Activated naive CD4-positive, alpha-beta T cell treated with anti-CD3 and anti-CD28 coated beads, Interleukin-2, amount 50 U/mL, for 72 hours (primary cell): ENCODE results near the gene CSPG4. TPM values are rescaled to one million over a fixed set of nuclear protein-coding genes. Genes with fewer than 3 reads are reported as not detected.
"Not testable (repeated sequence)": the region's sequence is repeated elsewhere in the genome, so short reads cannot be mapped to it uniquely, and the experiment has no call there.

Experiments
- ATAC-seq, 2 donors: fragments of 150-1000 bp; cut with Tn5 transposase; 2 replicates each; pipeline ENCODE4 v1.10.0; 2021; ENCODE audit warnings: mild to moderate bottlenecking in 2 of 2, moderate library complexity in 2 of 2
- DNase-seq, 2 donors: peaks; one replicate each; pipeline ENCODE4 v3.0.0; 2021 to 2022; ENCODE audit warnings: low spot score in 2 of 2
- H3K27ac Mint-ChIP-seq, 2 donors: one replicate each; pipeline ENCODE4 v1.8.0; 2022; ENCODE audit warnings: mild to moderate bottlenecking in 2 of 2, mixed read lengths in 2 of 2
- H3K36me3 Mint-ChIP-seq, 2 donors: one replicate each; pipeline ENCODE4 v1.8.0; 2022; ENCODE audit warnings: mixed read lengths in 2 of 2
- H3K9me3 Mint-ChIP-seq, 2 donors: one replicate each; pipeline ENCODE4 v1.8.0; 2022; ENCODE audit warnings: mixed read lengths in 2 of 2
- total RNA-seq, 2 donors: library from RNA; stranded (reverse); gene quantifications; one replicate each; pipeline ENCODE4 v1.2.3, GENCODE V29; 2022

The CSPG4 gene, protein sequence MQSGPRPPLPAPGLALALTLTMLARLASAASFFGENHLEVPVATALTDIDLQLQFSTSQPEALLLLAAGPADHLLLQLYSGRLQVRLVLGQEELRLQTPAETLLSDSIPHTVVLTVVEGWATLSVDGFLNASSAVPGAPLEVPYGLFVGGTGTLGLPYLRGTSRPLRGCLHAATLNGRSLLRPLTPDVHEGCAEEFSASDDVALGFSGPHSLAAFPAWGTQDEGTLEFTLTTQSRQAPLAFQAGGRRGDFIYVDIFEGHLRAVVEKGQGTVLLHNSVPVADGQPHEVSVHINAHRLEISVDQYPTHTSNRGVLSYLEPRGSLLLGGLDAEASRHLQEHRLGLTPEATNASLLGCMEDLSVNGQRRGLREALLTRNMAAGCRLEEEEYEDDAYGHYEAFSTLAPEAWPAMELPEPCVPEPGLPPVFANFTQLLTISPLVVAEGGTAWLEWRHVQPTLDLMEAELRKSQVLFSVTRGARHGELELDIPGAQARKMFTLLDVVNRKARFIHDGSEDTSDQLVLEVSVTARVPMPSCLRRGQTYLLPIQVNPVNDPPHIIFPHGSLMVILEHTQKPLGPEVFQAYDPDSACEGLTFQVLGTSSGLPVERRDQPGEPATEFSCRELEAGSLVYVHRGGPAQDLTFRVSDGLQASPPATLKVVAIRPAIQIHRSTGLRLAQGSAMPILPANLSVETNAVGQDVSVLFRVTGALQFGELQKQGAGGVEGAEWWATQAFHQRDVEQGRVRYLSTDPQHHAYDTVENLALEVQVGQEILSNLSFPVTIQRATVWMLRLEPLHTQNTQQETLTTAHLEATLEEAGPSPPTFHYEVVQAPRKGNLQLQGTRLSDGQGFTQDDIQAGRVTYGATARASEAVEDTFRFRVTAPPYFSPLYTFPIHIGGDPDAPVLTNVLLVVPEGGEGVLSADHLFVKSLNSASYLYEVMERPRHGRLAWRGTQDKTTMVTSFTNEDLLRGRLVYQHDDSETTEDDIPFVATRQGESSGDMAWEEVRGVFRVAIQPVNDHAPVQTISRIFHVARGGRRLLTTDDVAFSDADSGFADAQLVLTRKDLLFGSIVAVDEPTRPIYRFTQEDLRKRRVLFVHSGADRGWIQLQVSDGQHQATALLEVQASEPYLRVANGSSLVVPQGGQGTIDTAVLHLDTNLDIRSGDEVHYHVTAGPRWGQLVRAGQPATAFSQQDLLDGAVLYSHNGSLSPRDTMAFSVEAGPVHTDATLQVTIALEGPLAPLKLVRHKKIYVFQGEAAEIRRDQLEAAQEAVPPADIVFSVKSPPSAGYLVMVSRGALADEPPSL (N-terminal part only)
- total RNA-seq, result not detected

DNA sequence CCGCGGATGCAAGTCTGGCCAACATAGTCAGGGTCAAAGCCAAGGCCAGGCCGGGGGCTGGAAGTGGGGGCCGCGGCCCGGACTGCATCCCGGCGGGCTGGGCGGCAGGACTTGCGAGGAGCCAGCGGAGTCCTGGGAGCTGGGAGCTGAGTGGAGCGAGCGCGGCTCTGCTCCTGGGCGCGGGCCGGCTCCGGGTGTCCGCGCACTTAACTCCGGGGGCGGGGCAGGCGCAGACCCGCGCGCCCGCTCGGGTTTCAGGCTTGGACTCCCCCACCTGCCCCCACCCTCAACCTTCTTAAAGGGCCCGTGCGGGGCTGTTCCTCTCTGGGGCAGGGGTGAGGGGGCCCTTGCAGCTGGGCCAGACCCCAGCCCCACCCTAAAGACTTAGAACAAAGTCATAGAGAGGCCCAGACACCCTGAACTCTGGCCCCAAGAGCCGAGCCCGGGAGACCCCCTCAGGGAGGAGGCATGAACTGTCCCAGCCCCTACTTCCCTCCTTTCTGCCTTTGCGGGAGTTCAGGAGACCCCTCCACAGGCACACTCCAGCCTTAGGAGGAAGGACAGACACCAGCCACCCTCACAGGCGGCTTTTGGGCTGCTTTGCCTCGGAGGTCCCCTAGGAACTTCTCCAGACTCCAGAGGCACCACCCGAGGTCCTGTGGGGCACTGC is at the start of gene CSPG4:
Gene CSPG4, minus strand, starts transcription at position 181 of the 670 bp plus-strand sequence. Its CDS starts 93 bp downstream, at position 88.
- DNase-seq, result no peak
- Mint-ChIP-seq H3K9me3 (no peaks in the 10 kb centered on the region), H3K27ac (no peak within 1 kb of the TSS), H3K36me3 (no peaks in the 10 kb centered on the region)
- ATAC-seq, result no peak

DNA sequence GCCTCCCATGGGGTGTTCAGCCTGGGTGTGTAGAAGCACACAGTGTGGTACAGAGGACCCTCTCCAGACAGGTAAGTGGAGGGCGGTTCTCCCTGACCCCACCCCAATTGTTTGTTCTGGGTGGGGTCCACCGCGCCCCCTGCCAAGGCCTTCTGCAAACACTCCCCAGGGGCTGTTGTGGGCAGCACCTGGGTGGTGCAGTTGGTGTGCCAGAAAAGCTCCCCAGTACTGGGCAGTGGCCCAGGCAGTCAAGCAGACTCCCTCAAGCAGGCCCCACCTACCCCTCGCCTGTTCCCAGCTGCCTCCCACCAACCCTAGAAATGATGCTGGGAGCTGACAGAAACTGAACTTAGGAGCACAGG is 49.7 kb upstream of the CSPG4 start:
- not testable (repeated sequence) for H3K27ac Mint-ChIP-seq, H3K36me3 Mint-ChIP-seq, DNase-seq, ATAC-seq, H3K9me3 Mint-ChIP-seq

DNA sequence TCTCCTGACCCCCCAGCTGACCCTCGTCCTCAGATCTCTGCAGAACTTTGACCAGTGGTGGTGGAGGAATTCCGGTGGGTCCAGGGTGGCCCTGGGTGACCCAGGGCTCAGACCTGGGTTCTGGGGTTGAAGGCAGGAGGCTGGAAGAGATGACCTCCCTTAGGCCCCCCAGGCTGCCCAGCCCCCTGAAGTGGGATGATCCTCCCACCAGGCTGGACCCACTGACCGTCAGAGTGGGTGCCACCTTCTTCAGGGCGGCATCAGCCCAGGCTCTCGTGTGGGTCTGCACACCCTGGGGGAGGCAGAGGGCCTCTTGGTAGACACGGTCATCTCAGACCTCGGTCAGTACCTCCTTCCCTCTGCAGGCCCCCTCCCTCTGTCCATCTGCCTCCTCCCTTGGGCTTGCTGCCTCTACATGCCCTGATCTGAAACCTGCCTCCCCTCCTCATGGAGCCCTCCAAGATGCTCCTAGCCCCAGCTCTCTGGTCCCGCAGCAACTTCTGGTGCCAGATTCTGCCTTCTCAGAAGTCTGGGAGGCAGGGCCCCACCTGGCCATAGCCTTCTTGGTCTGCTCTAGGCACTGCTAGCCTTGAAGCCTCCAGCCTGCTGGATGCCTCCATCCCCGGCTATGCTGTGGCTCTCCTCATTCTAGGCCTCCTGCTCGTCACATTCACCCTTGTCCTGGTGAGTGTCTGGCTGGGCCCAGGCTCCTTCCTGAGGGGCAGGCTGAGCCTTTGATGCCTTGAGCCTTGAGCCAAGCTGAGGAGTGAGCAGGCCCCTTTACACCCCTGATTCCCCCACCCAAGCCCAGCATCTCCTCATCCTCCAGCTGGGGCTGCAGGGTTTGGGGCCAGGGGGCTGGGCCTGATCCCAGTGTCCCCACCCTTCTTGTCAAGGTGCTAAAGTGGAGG is 49.1 kb upstream of the CSPG4 start:
- ATAC-seq (no peak), DNase-seq (no peak)
- Mint-ChIP-seq H3K27ac (no peak overlapping the region), H3K36me3 (peaks cover 0 to 5% of the 10 kb centered on the region in 2 donors), H3K9me3 (no peaks in the 10 kb centered on the region)

DNA sequence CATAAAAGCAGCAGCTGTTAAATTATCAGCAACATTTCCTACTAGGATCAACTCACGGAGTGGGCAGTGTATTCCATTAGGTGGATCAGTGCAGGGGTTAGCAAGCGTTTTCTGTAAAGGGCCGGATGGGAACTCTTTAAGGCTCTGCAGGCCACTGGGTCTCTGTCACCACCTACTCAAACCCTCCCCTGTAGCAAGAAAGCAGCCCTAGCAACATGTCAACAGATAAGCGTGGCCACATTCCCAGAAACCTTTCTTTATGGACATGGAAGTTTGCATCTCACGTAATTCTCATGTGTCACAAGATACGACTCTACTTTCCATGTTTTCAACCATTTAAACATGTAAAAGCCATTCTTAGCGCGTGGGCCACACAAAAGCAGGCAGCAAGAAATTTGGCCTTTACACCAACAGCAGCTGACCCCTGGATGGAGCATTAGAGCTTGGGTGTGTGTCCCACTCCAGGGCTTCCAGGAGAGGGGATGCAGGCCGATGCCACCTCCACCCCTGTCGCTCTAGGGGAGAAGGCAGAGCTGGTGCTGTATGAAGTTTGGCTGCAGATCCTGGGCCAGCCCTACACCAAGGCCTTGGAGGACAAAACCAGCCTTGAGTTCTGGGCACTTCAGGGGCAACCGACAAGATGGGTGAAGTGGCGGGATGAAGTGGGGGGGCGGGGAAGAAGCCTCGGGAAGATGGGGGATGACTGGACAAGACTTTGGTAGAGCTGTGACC is 48.2 kb upstream of the CSPG4 start:
- peaks cover 0 to 5% of the 10 kb centered on the region in 2 donors for H3K36me3 Mint-ChIP-seq
- ATAC-seq (no peak), DNase-seq (no peak)
- H3K9me3 Mint-ChIP-seq, result no peaks in the 10 kb centered on the region
- H3K27ac Mint-ChIP-seq, result no peak overlapping the region

DNA sequence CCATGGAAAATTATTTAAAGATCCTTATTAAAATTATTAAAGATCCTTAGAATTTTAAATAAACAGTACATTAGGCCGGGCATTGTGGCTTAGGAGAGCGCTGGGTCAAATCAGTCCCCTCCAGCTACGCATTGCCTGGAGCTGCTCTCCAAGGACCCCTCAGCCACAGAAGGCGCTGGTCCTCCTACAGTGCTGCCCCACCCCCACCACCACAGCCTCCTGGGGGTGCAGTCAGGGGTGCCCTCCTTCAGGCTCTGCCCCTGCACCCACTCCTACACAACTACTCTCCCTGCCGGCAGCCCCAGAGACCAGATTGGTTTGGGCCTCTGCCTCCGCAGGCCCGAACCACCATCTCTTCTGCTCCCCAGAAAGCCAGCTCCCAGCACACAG is 47.5 kb upstream of the CSPG4 start:
- DNase-seq, H3K9me3 Mint-ChIP-seq, H3K27ac Mint-ChIP-seq, ATAC-seq, H3K36me3 Mint-ChIP-seq: not testable (repeated sequence)

DNA sequence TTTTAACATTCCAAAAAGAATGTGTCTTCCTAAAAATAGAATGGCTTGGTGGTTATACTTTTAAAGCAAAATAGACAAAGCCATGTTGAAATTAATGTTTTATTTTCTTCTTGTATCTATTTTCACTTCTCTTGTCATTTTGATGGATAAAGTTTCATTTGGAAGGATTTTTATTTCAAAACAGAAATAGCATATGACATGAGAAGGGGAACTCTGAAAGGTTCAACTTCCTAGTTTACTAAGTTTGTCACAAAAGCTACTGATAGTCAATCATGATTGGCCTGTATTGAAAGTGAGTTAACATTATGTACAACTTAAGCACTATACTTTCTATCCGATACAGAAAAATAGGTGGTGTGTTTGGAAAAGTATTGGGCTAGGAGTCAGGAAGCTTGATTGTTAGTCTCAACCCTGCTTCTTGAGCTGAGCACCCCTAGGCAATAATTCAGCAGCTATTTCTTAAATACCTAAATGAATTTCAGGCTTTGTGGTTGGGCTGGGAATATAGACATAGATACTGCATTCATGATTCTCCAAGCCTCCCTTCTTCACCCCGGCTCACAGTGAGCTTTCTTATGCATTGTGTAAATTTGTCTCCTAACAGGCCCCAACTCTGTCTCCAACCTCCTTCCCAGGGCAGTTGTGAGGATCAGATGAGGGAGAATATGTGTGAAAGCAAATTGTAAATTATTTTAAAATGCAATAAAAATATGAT is 46.9 kb upstream of the CSPG4 start:
- ATAC-seq, result no peak
- H3K27ac Mint-ChIP-seq, result peak overlapping the region; percentile 16 to 93

DNA sequence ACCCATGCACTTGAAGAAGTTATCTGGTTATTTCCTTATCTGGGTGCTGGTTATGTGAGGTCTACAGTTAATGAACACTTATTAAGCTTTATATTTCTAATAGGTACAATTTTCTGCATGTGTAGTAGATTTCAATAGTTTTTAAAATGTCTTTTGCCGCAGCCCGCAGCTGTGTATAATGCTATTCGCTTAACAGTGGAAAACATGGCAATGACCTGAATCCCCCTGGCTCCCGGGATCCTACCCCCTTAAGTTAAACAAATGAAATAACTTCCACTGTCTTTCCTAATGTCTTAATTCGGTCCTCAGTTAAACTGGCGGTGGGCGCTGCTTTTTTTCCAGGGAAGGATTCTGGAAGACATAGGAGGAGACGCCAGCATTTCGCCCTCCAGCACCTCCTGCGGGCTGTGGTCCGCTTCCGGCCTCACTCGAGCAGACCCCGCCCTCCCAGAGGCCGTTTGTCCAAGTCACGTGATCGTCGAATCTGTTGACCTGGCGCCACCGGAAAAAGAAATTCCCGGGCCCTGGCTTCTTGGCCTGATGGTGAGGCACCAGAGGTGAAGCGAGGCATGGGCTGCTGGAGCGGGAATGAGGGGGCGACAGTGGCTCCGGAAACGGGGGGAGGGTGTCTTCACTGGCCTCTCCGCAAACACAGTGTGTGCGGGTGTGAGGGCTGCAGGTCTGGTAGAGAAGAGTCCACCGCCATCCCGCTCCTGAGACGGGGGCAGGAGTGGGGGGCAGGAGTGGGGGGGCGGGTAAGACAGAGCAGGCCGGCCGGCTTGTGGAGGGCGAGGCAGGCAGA is 45.6 kb upstream of the CSPG4 start:
- Mint-ChIP-seq H3K27ac (peak overlapping the region; percentile 90 to 93), H3K36me3 (peaks cover 0 to 5% of the 10 kb centered on the region in 2 donors), H3K9me3 (no peaks in the 10 kb centered on the region)
- ATAC-seq (peak; percentile 91 to 94), DNase-seq (peak; percentile 69 to 85)

More for the DNA sequence above, 46.9 kb upstream of the CSPG4 start:
- peaks cover 0 to 5% of the 10 kb centered on the region in 2 donors for H3K36me3 Mint-ChIP-seq
- H3K9me3 Mint-ChIP-seq, result no peaks in the 10 kb centered on the region
- no peak for DNase-seq

DNA sequence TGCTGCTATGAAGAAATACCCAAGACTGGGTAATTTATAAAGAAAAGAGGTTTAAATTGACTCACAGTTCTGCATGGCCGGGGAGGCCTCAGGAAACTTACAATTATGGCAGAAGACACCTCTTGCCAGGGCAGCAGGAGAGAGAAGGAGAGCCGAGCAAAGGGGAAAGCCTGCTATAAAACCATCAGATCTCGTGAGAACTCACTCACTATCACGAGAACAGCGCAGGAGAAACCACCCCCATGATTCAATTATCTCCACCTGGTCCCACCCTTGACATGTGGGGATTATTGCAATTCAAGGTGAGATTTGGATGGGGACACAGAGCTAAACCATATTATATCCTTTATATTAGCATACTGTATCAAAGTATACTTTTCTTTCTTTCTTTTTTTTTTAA is 42.2 kb upstream of the CSPG4 start:
- not testable (repeated sequence) for H3K27ac Mint-ChIP-seq, H3K36me3 Mint-ChIP-seq, DNase-seq, ATAC-seq, H3K9me3 Mint-ChIP-seq

DNA sequence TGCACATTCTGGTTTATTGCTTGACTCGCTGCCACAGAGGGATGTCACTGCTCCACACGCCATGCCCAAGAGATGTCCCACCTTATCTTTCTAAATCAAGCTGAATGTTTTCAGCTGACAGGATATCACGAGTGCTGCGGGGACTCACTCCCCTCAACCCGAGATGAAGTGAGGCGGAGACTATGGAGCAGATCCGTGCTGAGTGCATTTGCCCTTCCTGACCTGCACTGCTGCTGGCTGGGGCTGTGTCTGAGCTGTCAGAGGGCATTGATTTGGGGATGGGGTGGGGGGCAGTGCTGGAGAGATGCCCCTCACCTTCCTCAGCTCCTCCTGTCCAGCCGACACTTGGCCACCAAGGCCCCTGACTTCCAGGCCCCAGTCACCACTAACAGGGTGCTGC is 40.5 kb upstream of the CSPG4 start:
- DNase-seq (no peak), ATAC-seq (no peak)
- no peaks in the 10 kb centered on the region for H3K36me3 Mint-ChIP-seq
- H3K27ac Mint-ChIP-seq, result no peak overlapping the region
- no peaks in the 10 kb centered on the region for H3K9me3 Mint-ChIP-seq

DNA sequence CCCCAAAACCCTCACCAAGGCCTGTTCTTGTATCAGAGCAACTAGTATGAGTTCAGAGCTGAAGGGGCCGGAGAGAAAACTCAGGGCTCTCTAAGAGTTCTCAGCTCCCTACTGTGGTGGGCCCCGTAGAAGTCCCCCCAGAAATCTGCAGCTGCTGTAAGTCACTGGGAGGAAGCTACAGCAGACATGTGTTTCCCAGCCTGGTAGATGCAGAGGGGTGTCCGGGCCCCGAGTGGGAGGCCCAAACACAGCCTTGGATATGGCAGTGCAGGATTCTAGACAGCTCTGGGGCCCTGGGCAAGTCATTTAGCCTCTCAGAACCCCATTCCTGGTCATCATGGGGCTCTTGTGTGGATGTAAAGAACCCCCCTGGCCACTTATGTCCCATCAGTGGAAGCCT is 39.2 kb upstream of the CSPG4 start:
- ATAC-seq (no peak), DNase-seq (no peak)
- H3K27ac Mint-ChIP-seq, result no peak overlapping the region
- H3K36me3 Mint-ChIP-seq, result no peaks in the 10 kb centered on the region
- no peaks in the 10 kb centered on the region for H3K9me3 Mint-ChIP-seq

DNA sequence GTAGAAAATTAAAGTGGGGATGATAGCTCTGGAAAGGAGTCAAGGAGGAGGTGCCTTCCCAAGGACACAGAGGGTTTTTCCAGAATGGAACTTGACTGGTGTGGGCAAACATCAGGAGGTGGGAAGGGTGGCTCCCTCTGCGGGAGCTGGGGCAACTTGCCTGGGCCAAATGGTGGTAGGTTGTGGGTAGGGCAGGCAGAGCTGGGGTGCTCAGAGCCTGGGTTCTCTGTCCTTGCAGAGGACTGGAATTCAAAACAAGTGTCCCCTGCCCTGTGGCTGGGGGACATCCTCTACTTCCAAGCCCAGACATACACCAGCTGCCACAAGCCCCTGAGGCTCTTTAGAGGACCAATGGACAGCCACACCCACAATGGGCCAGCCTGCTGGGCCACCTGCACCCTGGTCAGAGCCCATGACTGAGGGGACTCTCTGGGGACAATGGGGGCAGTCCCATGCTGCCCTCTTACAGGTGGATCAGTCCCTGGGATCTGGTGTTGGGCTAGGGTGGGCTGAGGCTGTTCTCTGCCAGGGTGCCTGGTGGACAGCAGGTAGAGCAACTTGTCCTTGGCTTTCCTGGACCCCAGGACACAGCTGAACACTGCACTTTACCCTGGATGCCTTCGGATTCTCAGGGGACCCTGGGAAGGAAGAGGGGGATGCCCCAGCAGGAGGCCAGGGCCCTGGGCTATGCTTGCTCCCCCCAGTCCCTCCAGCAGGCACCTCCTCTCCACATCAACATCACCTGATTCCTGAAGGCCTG is 38.6 kb upstream of the CSPG4 start:
- Mint-ChIP-seq H3K36me3 (no peaks in the 10 kb centered on the region), H3K27ac (peak overlapping the region in 1 of 2 donors; percentile 14), H3K9me3 (no peaks in the 10 kb centered on the region)
- DNase-seq, result no peak
- ATAC-seq, result no peak

DNA sequence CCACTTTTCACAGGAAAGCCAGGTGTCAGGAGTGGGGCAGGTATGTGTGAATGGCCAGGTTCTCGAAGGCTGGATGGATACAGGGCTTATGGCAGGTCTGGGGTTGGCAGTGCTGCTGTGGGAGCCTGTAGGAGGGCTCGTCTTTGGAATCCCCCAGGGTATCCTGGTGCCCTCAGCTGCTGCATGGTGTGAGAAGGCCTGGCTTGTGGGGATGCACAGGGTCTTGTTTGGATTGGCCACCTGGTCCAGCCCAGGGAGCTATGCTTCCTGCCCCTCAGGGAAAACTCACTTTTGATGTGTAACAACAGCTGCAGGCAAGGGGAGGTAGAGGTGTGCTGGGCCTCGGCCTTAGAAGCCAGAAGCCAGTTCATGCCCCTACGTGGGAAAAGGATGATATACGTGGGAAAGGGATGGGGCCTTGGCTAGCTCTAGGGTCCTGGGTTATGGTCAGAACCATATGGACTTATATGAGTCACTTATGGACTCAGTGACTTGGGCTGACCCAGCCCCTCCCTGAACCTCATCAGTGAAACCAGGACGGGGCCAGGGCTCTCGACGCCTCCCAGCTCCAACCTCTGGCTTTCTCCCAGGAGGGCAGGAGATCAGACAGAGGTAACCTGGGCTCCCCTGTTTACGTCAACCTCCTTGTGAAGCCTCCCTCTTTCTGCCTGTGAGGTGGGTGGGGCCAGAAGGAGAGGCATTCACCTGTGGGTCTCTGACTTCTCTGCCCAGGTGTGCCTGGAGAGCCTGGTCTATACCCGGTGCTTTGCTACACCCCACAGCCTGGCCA is 37.8 kb upstream of the CSPG4 start:
- Mint-ChIP-seq H3K36me3 (no peaks in the 10 kb centered on the region), H3K27ac (peak overlapping the region in 1 of 2 donors; percentile 14), H3K9me3 (no peaks in the 10 kb centered on the region)
- DNase-seq, result no peak
- no peak for ATAC-seq
